Fibroblast of lung (primary cell): ENCODE data around the gene BLVRB. TPM values are rescaled to one million over a fixed set of nuclear protein-coding genes. Genes with fewer than 3 reads are reported as not detected.

ENCODE experiments used
- DNase-seq, 2 donors: peaks; one replicate each; pipeline versions ENCODE4 v3.0.0 to v3.0.0-alpha.2; 2010; ENCODE audit warnings: low read depth in 2 of 2
- H2AFZ ChIP-seq: 2 replicates; pipeline ENCODE4 v1.5.1; 2012; ENCODE audit warnings: low read length, control low read depth, inconsistent platforms
- H3K27ac ChIP-seq: 2 replicates; pipeline ENCODE4 v1.5.1; 2011; ENCODE audit warnings: low read length, control low read depth; ENCODE audit not compliant: insufficient read depth
- H3K27me3 ChIP-seq: 2 replicates; pipeline ENCODE4 v1.5.1; 2011; ENCODE audit warnings: mild to moderate bottlenecking, low read length; ENCODE audit not compliant: control insufficient read depth, insufficient read depth
- H3K36me3 ChIP-seq: 2 replicates; pipeline ENCODE4 v1.5.1; 2011; ENCODE audit warnings: low read length; ENCODE audit not compliant: control insufficient read depth, insufficient read depth
- H3K4me1 ChIP-seq: 2 replicates; pipeline ENCODE4 v1.5.1; 2011; ENCODE audit warnings: low read length; ENCODE audit not compliant: control insufficient read depth, insufficient read depth; ENCODE audit errors: extremely low read depth
- H3K4me2 ChIP-seq: 2 replicates; pipeline ENCODE4 v1.5.1; 2011; ENCODE audit warnings: low read length, control low read depth; ENCODE audit not compliant: insufficient read depth; ENCODE audit errors: extremely low read depth
- H3K4me3 ChIP-seq, 4 experiments: fragments of 200-600 bp in 1 of 4; sonication (generic) in 1 of 4; replicated peaks in 1 of 4; 2 replicates each; pipeline ENCODE4 v1.5.1; 2011 to 2016; ENCODE audit warnings: low read length in 4 of 4, low read depth in 3 of 4, mild to moderate bottlenecking in 3 of 4, control low read depth in 2 of 4, inconsistent platforms in 1 of 4, mixed read lengths in 1 of 4; ENCODE audit not compliant: insufficient read depth in 1 of 4; ENCODE audit errors: control extremely low read depth in 1 of 4
- H3K79me2 ChIP-seq: 2 replicates; pipeline ENCODE4 v1.5.1; 2012; ENCODE audit warnings: mild to moderate bottlenecking, low read length, inconsistent platforms; ENCODE audit not compliant: control insufficient read depth, insufficient read depth
- H3K9ac ChIP-seq: 2 replicates; pipeline ENCODE4 v1.5.1; 2011; ENCODE audit warnings: mild to moderate bottlenecking, low read length, control low read depth; ENCODE audit not compliant: insufficient read depth
- H3K9me3 ChIP-seq: 2 replicates; pipeline ENCODE4 v1.5.1; 2012; ENCODE audit warnings: low read depth, low read length; ENCODE audit not compliant: control insufficient read depth, insufficient read depth
- H4K20me1 ChIP-seq: 2 replicates; pipeline ENCODE4 v1.5.1; 2011; ENCODE audit warnings: low read length; ENCODE audit not compliant: control insufficient read depth, insufficient read depth; ENCODE audit errors: extremely low read depth
- CTCF ChIP-seq, 2 donors: IDR thresholded peaks in 1 of 2; conservative IDR thresholded peaks in 1 of 2; 1 replicate in 1 of 2; 2 replicates in 1 of 2; pipeline ENCODE4 v1.5.1; 2011 to 2012; ENCODE audit warnings: low read length in 2 of 2, control low read depth in 1 of 2, inconsistent platforms in 1 of 2, low read depth in 1 of 2, mild to moderate bottlenecking in 1 of 2
- EZH2 ChIP-seq: IDR thresholded peaks from 2 replicates; pipeline ENCODE4 v1.5.1; 2012; ENCODE audit warnings: low read length, control low read depth, mild to moderate bottlenecking; ENCODE audit errors: missing control alignments
- polyA plus RNA-seq, 2 donors: library from polyadenylated mRNA; depleted of rRNA in 1 of 2; stranded (reverse) in 1 of 2; unstranded in 1 of 2; fragments of >200 nt; gene quantifications; 2 replicates each; pipeline ENCODE4 v1.2.1, GENCODE V29; 2011 to 2012; ENCODE audit warnings: missing spikeins in 1 of 2
- total RNA-seq: library from RNA; depleted of rRNA; stranded (reverse); fragments of >200 nt; gene quantifications from 2 replicates; pipeline ENCODE4 v1.2.1, GENCODE V29; 2014

BLVRB gene
- total and polyA plus RNA-seq, 2 donors (not counting 1 experiment from before 2014, with no cell fraction given): 40.0 to 105 TPM

GRCh38 chr19:40452016-40452415 is 13.5 kb downstream of the BLVRB start:
- no peak overlapping the region for H3K27ac ChIP-seq
- H3K9me3 ChIP-seq: no peaks in the 10 kb centered on the region
- TF ChIP-seq CTCF (conservative IDR thresholded peaks at IDR 0.05 in 1 of 2, IDR thresholded peaks at IDR 0.05 in 1 of 2; ENCODE audit: low read depth in 1 of 2, low read length in 2 of 2) (no peak), EZH2 (no peak)
- H4K20me1 ChIP-seq: no peaks in the 10 kb centered on the region
- no peaks in the 10 kb centered on the region for H3K27me3 ChIP-seq
- H3K4me1 ChIP-seq: no peaks in the 10 kb centered on the region
- H3K9ac ChIP-seq: no peak overlapping the region
- no peaks in the 10 kb centered on the region for H3K36me3 ChIP-seq
- DNase-seq: no peak
- H2AFZ ChIP-seq: no peak overlapping the region
- no peaks in the 10 kb centered on the region for H3K79me2 ChIP-seq
- no peak overlapping the region for H3K4me3 ChIP-seq
- H3K4me2 ChIP-seq: no peak overlapping the region

GRCh38 chr19:40450664-40451063 is 14.9 kb downstream of the BLVRB start:
- Histone ChIP-seq H3K27me3 (no peaks in the 10 kb centered on the region), H3K4me2 (no peak overlapping the region), H3K9me3 (no peaks in the 10 kb centered on the region), H3K9ac (no peak overlapping the region), H4K20me1 (no peaks in the 10 kb centered on the region), H3K36me3 (no peaks in the 10 kb centered on the region), H2AFZ (no peak overlapping the region), H3K27ac (no peak overlapping the region), H3K4me1 (no peaks in the 10 kb centered on the region), H3K4me3 (no peak overlapping the region), H3K79me2 (no peaks in the 10 kb centered on the region)
- no peak for DNase-seq
- TF ChIP-seq EZH2 (no peak), CTCF (conservative IDR thresholded peaks at IDR 0.05 in 1 of 2, IDR thresholded peaks at IDR 0.05 in 1 of 2; ENCODE audit: low read depth in 1 of 2, low read length in 2 of 2) (no peak)

- H3K4me3 ChIP-seq: no peak overlapping the region
- TF ChIP-seq CTCF (conservative IDR thresholded peaks at IDR 0.05 in 1 of 2, IDR thresholded peaks at IDR 0.05 in 1 of 2; ENCODE audit: low read depth in 1 of 2, low read length in 2 of 2) (no peak), EZH2 (no peak)
- H3K36me3 ChIP-seq: no peaks in the 10 kb centered on the region
- no peaks in the 10 kb centered on the region for H3K9me3 ChIP-seq
- no peak overlapping the region for H3K4me2 ChIP-seq
- H3K27ac ChIP-seq: no peak overlapping the region
- peaks cover 3% of the 10 kb centered on the region for H3K4me1 ChIP-seq
- no peak overlapping the region for H2AFZ ChIP-seq
- H4K20me1 ChIP-seq: no peaks in the 10 kb centered on the region
- no peak for DNase-seq
- H3K9ac ChIP-seq: no peak overlapping the region
- no peaks in the 10 kb centered on the region for H3K79me2 ChIP-seq
- H3K27me3 ChIP-seq: no peaks in the 10 kb centered on the region
Measured at GRCh38 chr19:40449506-40449905, 16.0 kb downstream of the BLVRB start.
